Naive B cell (primary cell): Measurements from ENCODE around the gene IQSEC1. TPM values are rescaled to one million over a fixed set of nuclear protein-coding genes. Genes with fewer than 3 reads are reported as not detected.
A peak's percentile ranks its signal among the peaks of the same experiment; 100 is the strongest.

Experiments used
- ATAC-seq, 2 donors: fragments of 150-1000 bp; cut with Tn5 transposase; 2 replicates each; pipeline ENCODE4 v1.10.0; 2021; ENCODE audit warnings: low read depth in 2 of 2, mild to moderate bottlenecking in 2 of 2, moderate library complexity in 2 of 2
- DNase-seq: peaks from one replicate; pipeline ENCODE4 v3.0.0; 2022
- H3K27ac Mint-ChIP-seq, 6 donors: one replicate each; pipeline ENCODE4 v1.8.0; 2020 to 2022; ENCODE audit warnings: mild to moderate bottlenecking in 6 of 6, mixed read lengths in 6 of 6, moderate library complexity in 5 of 6, inconsistent platforms in 2 of 6
- H3K27me3 Mint-ChIP-seq, 3 donors: one replicate each; pipeline ENCODE4 v1.8.0; 2021 to 2022; ENCODE audit warnings: mixed read lengths in 3 of 3, mild to moderate bottlenecking in 1 of 3
- H3K36me3 Mint-ChIP-seq, 2 donors: one replicate each; pipeline ENCODE4 v1.8.0; 2020 to 2022; ENCODE audit warnings: mixed read lengths in 2 of 2, inconsistent platforms in 1 of 2, mild to moderate bottlenecking in 1 of 2
- H3K4me1 Mint-ChIP-seq, 3 donors: one replicate each; pipeline ENCODE4 v1.8.0; 2020 to 2022; ENCODE audit warnings: mixed read lengths in 3 of 3, inconsistent platforms in 1 of 3, mild to moderate bottlenecking in 1 of 3, moderate library complexity in 1 of 3
- H3K4me3 Mint-ChIP-seq, 8 donors: one replicate each; pipeline ENCODE4 v1.8.0; 2020 to 2022; ENCODE audit warnings: mild to moderate bottlenecking in 8 of 8, mixed read lengths in 8 of 8, moderate library complexity in 8 of 8, inconsistent platforms in 2 of 8
- H3K9me3 Mint-ChIP-seq, 7 donors: one replicate each; pipeline ENCODE4 v1.8.0; 2020 to 2022; ENCODE audit warnings: mixed read lengths in 7 of 7, mild to moderate bottlenecking in 5 of 7, inconsistent platforms in 2 of 7, moderate library complexity in 1 of 7
- polyA plus RNA-seq, 6 donors: library from polyadenylated mRNA; unstranded; fragments of 300-500 nt; fragmentation: Illumina TruSeq; gene quantifications; one replicate each; pipeline ENCODE4 v1.2.3, GENCODE V29; 2021; ENCODE audit warnings: low read depth in 6 of 6

The IQSEC1 gene
- polyA plus RNA-seq, 6 donors from 2014 or later, result 14.6 to 73.4 (median 36.9) TPM

- Mint-ChIP-seq H3K27me3 (peaks cover 0 to 5% (median 0%) of the 10 kb centered on the region in 3 donors), H3K9me3 (peaks cover 0 to 2% (median 0%) of the 10 kb centered on the region in 7 donors), H3K4me3 (no peak overlapping the region), H3K4me1 (peaks cover 15 to 32% (median 27%) of the 10 kb centered on the region in 3 donors), H3K27ac (peak overlapping the region in 1 of 6 donors; percentile 98), H3K36me3 (no peaks in the 10 kb centered on the region)
- ATAC-seq, result no peak
- no peak for DNase-seq
These were observed 31.3 kb upstream of the IQSEC1 start for GRCh38 chr3:13104511-13104910.

GRCh38 chr3:13103416-13104058 lies 30.3 kb upstream of the IQSEC1 start:
- no peak for DNase-seq
- peak overlapping the region in 3 of 6 donors; percentile 95 to 98 (median 96) for H3K27ac Mint-ChIP-seq

GRCh38 chr3:13102386-13103345 lies 29.4 kb upstream of the IQSEC1 start:
- H3K27me3 Mint-ChIP-seq, result peaks cover 0 to 5% (median 0%) of the 10 kb centered on the region in 3 donors
- peaks cover 0 to 2% (median 0%) of the 10 kb centered on the region in 7 donors for H3K9me3 Mint-ChIP-seq
- ATAC-seq (no peak), DNase-seq (no peak)
- H3K36me3 Mint-ChIP-seq, result no peaks in the 10 kb centered on the region
- H3K4me1 Mint-ChIP-seq, result peaks cover 23 to 34% (median 30%) of the 10 kb centered on the region in 3 donors
- H3K4me3 Mint-ChIP-seq, result no peak overlapping the region
- peak overlapping the region in 4 of 6 donors; percentile 81 to 98 (median 90) for H3K27ac Mint-ChIP-seq

More at GRCh38 chr3:13103416-13104058, 30.3 kb upstream of the IQSEC1 start:
- Mint-ChIP-seq H3K27me3 (peaks cover 0 to 5% (median 0%) of the 10 kb centered on the region in 3 donors), H3K36me3 (no peaks in the 10 kb centered on the region), H3K9me3 (peaks cover 0 to 2% (median 0%) of the 10 kb centered on the region in 7 donors), H3K4me3 (no peak overlapping the region), H3K4me1 (peaks cover 17 to 34% (median 31%) of the 10 kb centered on the region in 3 donors)
- no peak for ATAC-seq

- no peak overlapping the region for H3K4me3 Mint-ChIP-seq
- ATAC-seq (no peak), DNase-seq (no peak)
- H3K27me3 Mint-ChIP-seq, result peaks cover 0 to 5% (median 0%) of the 10 kb centered on the region in 3 donors
- H3K36me3 Mint-ChIP-seq, result no peaks in the 10 kb centered on the region
- peaks cover 29 to 38% (median 34%) of the 10 kb centered on the region in 3 donors for H3K4me1 Mint-ChIP-seq
- H3K27ac Mint-ChIP-seq, result peak overlapping the region in 3 of 6 donors; percentile 47 to 91 (median 69)
- H3K9me3 Mint-ChIP-seq, result no peaks in the 10 kb centered on the region
These were observed 26.5 kb upstream of the IQSEC1 start for GRCh38 chr3:13099707-13100106.

- DNase-seq (no peak), ATAC-seq (no peak)
- Mint-ChIP-seq H3K27ac (peak overlapping the region in 5 of 6 donors; percentile 11 to 89 (median 52)), H3K4me1 (peaks cover 41 to 49% (median 41%) of the 10 kb centered on the region in 3 donors), H3K36me3 (no peaks in the 10 kb centered on the region), H3K9me3 (no peaks in the 10 kb centered on the region), H3K27me3 (peaks cover 4 to 11% (median 8%) of the 10 kb centered on the region in 3 donors), H3K4me3 (peak overlapping the region in 1 of 8 donors; percentile 20)
These were observed 25.2 kb upstream of the IQSEC1 start for GRCh38 chr3:13098192-13098988.

GRCh38 chr3:13096356-13096755 lies 23.1 kb upstream of the IQSEC1 start:
- H3K4me1 Mint-ChIP-seq, result peaks cover 55 to 60% (median 55%) of the 10 kb centered on the region in 3 donors
- H3K27ac Mint-ChIP-seq, result peak overlapping the region in 1 of 6 donors; percentile 29
- peaks cover 4 to 11% (median 8%) of the 10 kb centered on the region in 3 donors for H3K27me3 Mint-ChIP-seq
- peak overlapping the region in 1 of 8 donors; percentile 55 for H3K4me3 Mint-ChIP-seq
- no peaks in the 10 kb centered on the region for H3K9me3 Mint-ChIP-seq
- no peaks in the 10 kb centered on the region for H3K36me3 Mint-ChIP-seq
- DNase-seq (no peak), ATAC-seq (no peak)

- no peaks in the 10 kb centered on the region for H3K36me3 Mint-ChIP-seq
These were observed 22.2 kb upstream of the IQSEC1 start for GRCh38 chr3:13095408-13095937.

GRCh38 chr3:13093687-13094086 lies 20.5 kb upstream of the IQSEC1 start:
- peaks cover 4 to 11% (median 8%) of the 10 kb centered on the region in 3 donors for H3K27me3 Mint-ChIP-seq
- DNase-seq (no peak), ATAC-seq (no peak)
- H3K4me3 Mint-ChIP-seq, result peak overlapping the region in 1 of 8 donors; percentile 4
- H3K4me1 Mint-ChIP-seq, result peaks cover 55 to 69% (median 61%) of the 10 kb centered on the region in 3 donors
- H3K36me3 Mint-ChIP-seq, result no peaks in the 10 kb centered on the region
- peak overlapping the region in 5 of 6 donors; percentile 43 to 98 (median 64) for H3K27ac Mint-ChIP-seq
- H3K9me3 Mint-ChIP-seq, result no peaks in the 10 kb centered on the region

More at GRCh38 chr3:13095408-13095937, 22.2 kb upstream of the IQSEC1 start:
- peaks cover 58 to 64% (median 60%) of the 10 kb centered on the region in 3 donors for H3K4me1 Mint-ChIP-seq
- H3K27me3 Mint-ChIP-seq, result peaks cover 4 to 11% (median 8%) of the 10 kb centered on the region in 3 donors
- DNase-seq (no peak), ATAC-seq (peak in 1 of 2 donors; percentile 27)
- H3K4me3 Mint-ChIP-seq, result peak overlapping the region in 3 of 8 donors; percentile 21 to 50 (median 40)
- H3K27ac Mint-ChIP-seq, result peak overlapping the region in 5 of 6 donors; percentile 21 to 89 (median 73)
- H3K9me3 Mint-ChIP-seq, result no peaks in the 10 kb centered on the region

GRCh38 chr3:13092621-13093617 lies 19.7 kb upstream of the IQSEC1 start:
- Mint-ChIP-seq H3K4me3 (peak overlapping the region in 3 of 8 donors; percentile 26 to 65 (median 36)), H3K27ac (peak overlapping the region in 3 of 6 donors; percentile 83 to 98 (median 91)), H3K9me3 (no peaks in the 10 kb centered on the region), H3K4me1 (peaks cover 55 to 71% (median 61%) of the 10 kb centered on the region in 3 donors), H3K36me3 (no peaks in the 10 kb centered on the region), H3K27me3 (peaks cover 4 to 11% (median 8%) of the 10 kb centered on the region in 3 donors)
- DNase-seq (no peak), ATAC-seq (no peak)

GRCh38 chr3:13091898-13092611 lies 18.8 kb upstream of the IQSEC1 start:
- Mint-ChIP-seq H3K4me3 (peak overlapping the region in 3 of 8 donors; percentile 3 to 75 (median 26)), H3K36me3 (no peaks in the 10 kb centered on the region), H3K27ac (peak overlapping the region; percentile 83 to 98 (median 90)), H3K9me3 (no peaks in the 10 kb centered on the region), H3K4me1 (peaks cover 62 to 80% (median 69%) of the 10 kb centered on the region in 3 donors), H3K27me3 (peaks cover 4 to 11% (median 8%) of the 10 kb centered on the region in 3 donors)
- DNase-seq (peak; percentile 81), ATAC-seq (peak; percentile 31 to 47)
